Neural progenitor cell (in vitro differentiated cells): ENCODE results near the gene BAG5. TPM values are rescaled to one million over a fixed set of nuclear protein-coding genes. Genes with fewer than 3 reads are reported as not detected.

Experiments
- DNase-seq: peaks from one replicate; pipeline ENCODE4 v3.0.0-alpha.2; 2016; ENCODE audit warnings: low spot score
- H2AFZ ChIP-seq: fragments of 200-600 bp; sonication (generic); replicated peaks from 2 replicates; pipeline ENCODE4 v1.6.1; 2016; ENCODE audit warnings: antibody characterized with exemption
- H3F3A ChIP-seq: fragments of 200-600 bp; sonication (generic); 2 replicates; pipeline ENCODE4 v1.6.1; 2016; ENCODE audit warnings: antibody characterized with exemption, low read depth
- H3K27ac ChIP-seq: fragments of 200-600 bp; sonication (generic); 2 replicates; pipeline ENCODE4 v1.5.1; 2016; ENCODE audit warnings: mild to moderate bottlenecking
- H3K27me3 ChIP-seq: fragments of 200-600 bp; sonication (generic); 2 replicates; pipeline ENCODE4 v1.6.1; 2016; ENCODE audit warnings: mild to moderate bottlenecking, moderate library complexity
- H3K36me3 ChIP-seq: fragments of 200-600 bp; sonication (generic); 2 replicates; pipeline ENCODE4 v1.5.1; 2016
- H3K4me1 ChIP-seq: fragments of 200-600 bp; sonication (generic); 2 replicates; pipeline ENCODE4 v1.6.1; 2016; ENCODE audit warnings: mixed run types
- H3K4me2 ChIP-seq: fragments of 200-600 bp; sonication (generic); 2 replicates; pipeline ENCODE4 v1.6.1; 2016
- H3K4me3 ChIP-seq: fragments of 200-600 bp; sonication (generic); 2 replicates; pipeline ENCODE4 v1.5.1; 2016
- H3K79me2 ChIP-seq: fragments of 200-600 bp; sonication (generic); 2 replicates; pipeline ENCODE4 v1.6.1; 2016; ENCODE audit warnings: low read depth
- H3K9ac ChIP-seq: fragments of 200-600 bp; sonication (generic); 2 replicates; pipeline ENCODE4 v1.6.1; 2016
- H3K9me3 ChIP-seq: fragments of 200-600 bp; sonication (generic); 2 replicates; pipeline ENCODE4 v1.5.1; 2016; ENCODE audit warnings: low read depth
- H4K20me1 ChIP-seq: fragments of 200-600 bp; sonication (generic); 2 replicates; pipeline ENCODE4 v1.6.1; 2016; ENCODE audit warnings: low read depth
- H3K27ac Mint-ChIP-seq: 3 replicates; pipeline ENCODE4 v1.8.0; 2021; ENCODE audit warnings: mixed read lengths
- H3K27me3 Mint-ChIP-seq: 2 replicates; pipeline ENCODE4 v1.8.0; 2022; ENCODE audit warnings: low read depth, mild to moderate bottlenecking, inconsistent platforms, moderate library complexity, mixed read lengths; ENCODE audit not compliant: insufficient read depth
- H3K36me3 Mint-ChIP-seq: 3 replicates; pipeline ENCODE4 v1.8.0; 2021; ENCODE audit warnings: mixed read lengths
- H3K4me1 Mint-ChIP-seq: 3 replicates; pipeline ENCODE4 v1.8.0; 2021; ENCODE audit warnings: mixed read lengths
- H3K4me3 Mint-ChIP-seq: 3 replicates; pipeline ENCODE4 v1.8.0; 2021; ENCODE audit warnings: mild to moderate bottlenecking, moderate library complexity, mixed read lengths
- H3K9me3 Mint-ChIP-seq: 3 replicates; pipeline ENCODE4 v1.8.0; 2020; ENCODE audit warnings: mixed read lengths
- EZH2 ChIP-seq: fragments of 200-600 bp; sonication (generic); IDR thresholded peaks from 2 replicates; pipeline ENCODE4 v1.6.1; 2017; ENCODE audit warnings: antibody characterized with exemption, mild to moderate bottlenecking, moderate library complexity
- EZH2phosphoT487 ChIP-seq: fragments of 200-600 bp; sonication (generic); IDR thresholded peaks from 2 replicates; pipeline ENCODE4 v1.6.1; 2017; ENCODE audit warnings: antibody characterized with exemption
- total RNA-seq: library from RNA; depleted of rRNA; stranded (reverse); fragments of >200 nt; gene quantifications from 2 replicates; pipeline ENCODE4 v1.2.3, GENCODE V29; 2015; ENCODE audit warnings: low replicate concordance
- TF ChIP-seq, protein P1 (sequence below): fragments of 200-600 bp; sonication (generic); IDR thresholded peaks from 2 replicates; pipeline ENCODE4 v1.5.1; 2017; ENCODE audit warnings: antibody characterized with exemption, mild to moderate bottlenecking

Gene BAG5
- total RNA-seq, 1 donor from 2014 or later: 59.9 TPM

- Mint-ChIP-seq H3K4me1 (peaks cover 16% of the 10 kb centered on the region), H3K9me3 (peaks cover 2% of the 10 kb centered on the region), H3K27me3 (peaks cover 8% of the 10 kb centered on the region), H3K27ac (no peak overlapping the region), H3K4me3 (no peak overlapping the region), H3K36me3 (no peaks in the 10 kb centered on the region)
- Histone ChIP-seq H3K79me2 (no peaks in the 10 kb centered on the region), H3K27ac (no peak overlapping the region), H3K36me3 (no peaks in the 10 kb centered on the region), H3K27me3 (no peaks in the 10 kb centered on the region), H3K4me2 (no peak overlapping the region), H3K9me3 (no peaks in the 10 kb centered on the region), H3K9ac (no peak overlapping the region), H3F3A (no peaks in the 10 kb centered on the region), H4K20me1 (no peaks in the 10 kb centered on the region), H3K4me1 (peaks cover 12% of the 10 kb centered on the region), H2AFZ (no peak overlapping the region), H3K4me3 (no peak overlapping the region)
- no peak for TF ChIP-seq EZH2phosphoT487
- TF ChIP-seq EZH2: no peak
- TF ChIP-seq, protein P1, sequence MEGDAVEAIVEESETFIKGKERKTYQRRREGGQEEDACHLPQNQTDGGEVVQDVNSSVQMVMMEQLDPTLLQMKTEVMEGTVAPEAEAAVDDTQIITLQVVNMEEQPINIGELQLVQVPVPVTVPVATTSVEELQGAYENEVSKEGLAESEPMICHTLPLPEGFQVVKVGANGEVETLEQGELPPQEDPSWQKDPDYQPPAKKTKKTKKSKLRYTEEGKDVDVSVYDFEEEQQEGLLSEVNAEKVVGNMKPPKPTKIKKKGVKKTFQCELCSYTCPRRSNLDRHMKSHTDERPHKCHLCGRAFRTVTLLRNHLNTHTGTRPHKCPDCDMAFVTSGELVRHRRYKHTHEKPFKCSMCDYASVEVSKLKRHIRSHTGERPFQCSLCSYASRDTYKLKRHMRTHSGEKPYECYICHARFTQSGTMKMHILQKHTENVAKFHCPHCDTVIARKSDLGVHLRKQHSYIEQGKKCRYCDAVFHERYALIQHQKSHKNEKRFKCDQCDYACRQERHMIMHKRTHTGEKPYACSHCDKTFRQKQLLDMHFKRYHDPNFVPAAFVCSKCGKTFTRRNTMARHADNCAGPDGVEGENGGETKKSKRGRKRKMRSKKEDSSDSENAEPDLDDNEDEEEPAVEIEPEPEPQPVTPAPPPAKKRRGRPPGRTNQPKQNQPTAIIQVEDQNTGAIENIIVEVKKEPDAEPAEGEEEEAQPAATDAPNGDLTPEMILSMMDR: no peak
- DNase-seq: no peak
These were observed 13.8 kb downstream of the BAG5 start for GRCh38 chr14:103548463-103549351.

DNA sequence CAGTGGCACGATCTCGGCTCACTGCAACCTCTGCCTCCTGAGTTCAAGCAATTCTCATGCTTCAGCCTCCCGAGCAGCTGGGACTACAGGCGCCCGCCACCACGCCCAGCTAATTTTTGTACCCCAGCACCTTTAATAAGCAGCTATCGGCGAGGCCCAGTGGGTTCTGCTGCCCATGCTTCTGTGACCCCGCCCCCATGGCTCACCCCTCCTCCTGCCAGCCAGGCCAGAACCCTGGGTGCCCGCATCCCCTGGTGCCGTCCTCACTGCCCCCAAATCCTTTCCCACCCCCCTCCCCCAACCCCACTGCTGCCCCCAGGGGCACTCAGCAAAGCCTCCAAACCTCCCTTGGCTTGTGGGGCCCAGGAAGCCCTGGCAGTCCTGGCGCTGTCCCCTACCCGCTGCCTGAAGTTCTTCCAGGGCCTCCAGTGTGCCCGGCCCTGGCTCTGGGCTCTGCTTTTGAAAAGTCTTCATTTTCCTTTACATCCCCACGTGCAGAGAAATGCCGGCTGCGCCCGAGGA lies 14.5 kb downstream of the BAG5 start:
- H3K36me3 ChIP-seq: no peaks in the 10 kb centered on the region
- H3K9ac ChIP-seq: no peak overlapping the region
- Mint-ChIP-seq H3K27ac (no peak overlapping the region), H3K36me3 (no peaks in the 10 kb centered on the region), H3K27me3 (peaks cover 8% of the 10 kb centered on the region), H3K9me3 (peaks cover 2% of the 10 kb centered on the region), H3K4me3 (no peak overlapping the region), H3K4me1 (peaks cover 19% of the 10 kb centered on the region)
- H4K20me1 ChIP-seq: no peaks in the 10 kb centered on the region
- no peaks in the 10 kb centered on the region for H3F3A ChIP-seq
- H3K27ac ChIP-seq: no peak overlapping the region
- TF ChIP-seq, protein P1: no peak
- H3K9me3 ChIP-seq: no peaks in the 10 kb centered on the region
- H3K4me1 ChIP-seq: peaks cover 19% of the 10 kb centered on the region
- no peaks in the 10 kb centered on the region for H3K79me2 ChIP-seq
- no peak overlapping the region for H3K4me2 ChIP-seq
- H3K27me3 ChIP-seq: no peaks in the 10 kb centered on the region
- no peak overlapping the region for H3K4me3 ChIP-seq
- no peak for DNase-seq
- H2AFZ ChIP-seq: no peak overlapping the region

DNA sequence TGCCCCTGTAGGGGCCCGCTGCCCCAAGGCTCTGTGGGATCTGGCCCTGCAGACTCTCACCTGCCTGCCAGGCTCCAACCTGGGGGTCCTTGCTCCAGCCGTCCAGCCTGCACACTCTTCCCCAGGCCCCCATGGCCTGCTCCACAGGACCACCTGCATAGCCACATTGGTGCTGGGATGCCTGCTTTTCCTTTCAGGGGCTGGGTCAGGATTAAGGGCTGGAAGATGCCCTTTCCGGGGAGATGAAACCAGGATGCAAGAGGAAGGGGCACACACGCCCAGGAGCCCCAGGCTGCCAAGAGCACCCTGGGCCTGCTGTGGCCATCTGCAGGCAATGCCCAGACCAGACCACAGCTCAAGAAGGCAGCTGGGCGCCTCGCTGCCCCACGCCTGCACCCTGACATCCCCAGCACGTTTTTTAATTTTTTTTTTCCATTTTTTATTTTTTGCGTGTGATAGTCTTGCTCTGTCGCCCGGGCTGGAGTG lies 15.0 kb downstream of the BAG5 start:
- Histone ChIP-seq H3K79me2 (no peaks in the 10 kb centered on the region), H3K4me3 (no peak overlapping the region), H3K9ac (no peak overlapping the region), H3K36me3 (no peaks in the 10 kb centered on the region), H3K27me3 (no peaks in the 10 kb centered on the region), H4K20me1 (no peaks in the 10 kb centered on the region), H3K4me1 (peaks cover 22% of the 10 kb centered on the region), H3K4me2 (no peak overlapping the region), H3K27ac (no peak overlapping the region), H3F3A (no peaks in the 10 kb centered on the region), H2AFZ (no peak overlapping the region), H3K9me3 (no peaks in the 10 kb centered on the region)
- Mint-ChIP-seq H3K4me3 (no peak overlapping the region), H3K36me3 (no peaks in the 10 kb centered on the region), H3K4me1 (peaks cover 20% of the 10 kb centered on the region), H3K27ac (no peak overlapping the region), H3K27me3 (peaks cover 8% of the 10 kb centered on the region), H3K9me3 (peaks cover 2% of the 10 kb centered on the region)
- TF ChIP-seq EZH2phosphoT487 (no peak), EZH2 (no peak)
- TF ChIP-seq, protein P1: no peak
- DNase-seq: no peak
